Neural progenitor cell (in vitro differentiated cells): ENCODE data around the gene CORIN.

Experiments used
- CTCF ChIP-seq: fragments of 200-600 bp; sonication (generic); IDR thresholded peaks from 2 replicates; pipeline ENCODE4 v1.5.1; 2017; ENCODE audit warnings: antibody characterized with exemption, mild to moderate bottlenecking
- EZH2 ChIP-seq: fragments of 200-600 bp; sonication (generic); IDR thresholded peaks from 2 replicates; pipeline ENCODE4 v1.6.1; 2017; ENCODE audit warnings: antibody characterized with exemption, mild to moderate bottlenecking, moderate library complexity

GRCh38 chr4:47690611-47691010, 147.3 kb downstream of the CORIN start:
- TF ChIP-seq EZH2 (no peak), CTCF (no peak)
